Neuronal stem cell (in vitro differentiated cells): ENCODE data around the gene KIAA0319L. TPM values are rescaled to one million over a fixed set of nuclear protein-coding genes. Genes with fewer than 3 reads are reported as not detected.
A peak's percentile ranks its signal among the peaks of the same experiment; 100 is the strongest.

Source experiments
- DNase-seq: peaks from one replicate; pipeline ENCODE4 v3.0.0-alpha.2; 2013; ENCODE audit warnings: low spot score
- H2AFZ ChIP-seq: one replicate; pipeline ENCODE4 v1.6.1; 2013; ENCODE audit warnings: mild to moderate bottlenecking, low read length, inconsistent platforms
- H2AK5ac ChIP-seq: 2 replicates; pipeline ENCODE4 v1.6.1; 2013; ENCODE audit warnings: low read depth, mild to moderate bottlenecking, inconsistent platforms, low read length, moderate library complexity, mixed read lengths
- H2BK120ac ChIP-seq: 2 replicates; pipeline ENCODE4 v1.6.1; 2013; ENCODE audit warnings: low read depth, mild to moderate bottlenecking, inconsistent platforms, low read length, moderate library complexity, mixed read lengths
- H2BK12ac ChIP-seq: one replicate; pipeline ENCODE4 v1.6.1; 2013; ENCODE audit warnings: low read length, inconsistent platforms
- H2BK15ac ChIP-seq: 2 replicates; pipeline ENCODE4 v1.6.1; 2013; ENCODE audit warnings: mild to moderate bottlenecking, low read length, inconsistent platforms, mixed read lengths
- H2BK5ac ChIP-seq: one replicate; pipeline ENCODE4 v1.6.1; 2013; ENCODE audit warnings: inconsistent platforms, mild to moderate bottlenecking, low read length, moderate library complexity
- H3K14ac ChIP-seq: one replicate; pipeline ENCODE4 v1.6.1; 2013; ENCODE audit warnings: low read length, inconsistent platforms
- H3K18ac ChIP-seq: 2 replicates; pipeline ENCODE4 v1.6.1; 2013; ENCODE audit warnings: low read length, inconsistent platforms
- H3K23ac ChIP-seq: 2 replicates; pipeline ENCODE4 v1.6.1; 2013; ENCODE audit warnings: low read depth, mild to moderate bottlenecking, mixed read lengths, low read length, inconsistent platforms; ENCODE audit not compliant: poor library complexity
- H3K27ac ChIP-seq: replicated peaks from 3 replicates; pipeline ENCODE4 v1.5.1; 2013; ENCODE audit warnings: low read length, inconsistent platforms
- H3K27me3 ChIP-seq, 3 experiments: 2 replicates each; pipeline ENCODE4 v1.6.1; 2013; ENCODE audit warnings: low read length in 3 of 3, mild to moderate bottlenecking in 2 of 3, inconsistent platforms in 1 of 3, low read depth in 1 of 3, mixed read lengths in 1 of 3, moderate library complexity in 1 of 3; ENCODE audit not compliant: control insufficient read depth in 3 of 3, insufficient read depth in 3 of 3
- H3K36me3 ChIP-seq, 2 donors: replicated peaks in 1 of 2; 2 replicates each; pipeline ENCODE4 v1.6.1; 2013; ENCODE audit warnings: low read length in 2 of 2; ENCODE audit not compliant: control insufficient read depth in 2 of 2, insufficient read depth in 2 of 2
- H3K4ac ChIP-seq: 2 replicates; pipeline ENCODE4 v1.6.1; 2013; ENCODE audit warnings: inconsistent platforms, mild to moderate bottlenecking, low read length, moderate library complexity
- H3K4me1 ChIP-seq, 2 donors: 1 replicate in 1 of 2; 2 replicates in 1 of 2; pipeline ENCODE4 v1.6.1; 2013; ENCODE audit warnings: low read length in 2 of 2, low read depth in 1 of 2; ENCODE audit not compliant: control insufficient read depth in 2 of 2, insufficient read depth in 1 of 2
- H3K4me2 ChIP-seq: one replicate; pipeline ENCODE4 v1.6.1; 2013; ENCODE audit warnings: mild to moderate bottlenecking, low read length, inconsistent platforms; ENCODE audit not compliant: insufficient read depth, poor library complexity, severe bottlenecking
- H3K4me3 ChIP-seq, 2 donors: 2 replicates each; pipeline ENCODE4 v1.5.1; 2013; ENCODE audit warnings: low read length in 2 of 2, mild to moderate bottlenecking in 2 of 2, inconsistent platforms in 1 of 2, moderate library complexity in 1 of 2
- H3K79me1 ChIP-seq: one replicate; pipeline ENCODE4 v1.6.1; 2013; ENCODE audit warnings: low read depth, mild to moderate bottlenecking, inconsistent platforms, low read length, moderate library complexity
- H3K9ac ChIP-seq: one replicate; pipeline ENCODE4 v1.6.1; 2013; ENCODE audit warnings: mild to moderate bottlenecking, low read depth, low read length, inconsistent platforms; ENCODE audit not compliant: poor library complexity
- H3K9me3 ChIP-seq, 2 donors: replicated peaks in 1 of 2; 2 replicates each; pipeline versions ENCODE3 to v1.6.1; 2013; ENCODE audit warnings: low read length in 2 of 2, mild to moderate bottlenecking in 2 of 2, inconsistent platforms in 1 of 2, low read depth in 1 of 2, mixed read lengths in 1 of 2, moderate library complexity in 1 of 2; ENCODE audit not compliant: control insufficient read depth in 2 of 2, insufficient read depth in 1 of 2
- H4K8ac ChIP-seq: one replicate; pipeline ENCODE4 v1.6.1; 2013; ENCODE audit warnings: low read depth, mild to moderate bottlenecking, inconsistent platforms, low read length, moderate library complexity
- H4K91ac ChIP-seq: one replicate; pipeline ENCODE4 v1.6.1; 2013; ENCODE audit warnings: low read length, low read depth, mild to moderate bottlenecking, inconsistent platforms; ENCODE audit not compliant: poor library complexity
- WGBS, 2 donors: extraction: QIAGEN DNeasy Blood & Tissue Kit; methylation state at CpG; one replicate each; pipeline ENCODE4 v1.1.7; 2013; ENCODE audit warnings: missing lambda C conversion rate in 2 of 2, mixed read lengths in 1 of 2; ENCODE audit not compliant: insufficient read length in 2 of 2, insufficient replicate concordance in 1 of 2; ENCODE audit errors: extremely low coverage in 2 of 2; 5-methylcytosine and 5-hydroxymethylcytosine counted together
- polyA plus RNA-seq, 2 experiments: library from polyadenylated mRNA; stranded (reverse); fragments of 200-250 nt; gene quantifications; one replicate each; pipeline ENCODE4 v1.2.3, GENCODE V29; 2013

Gene KIAA0319L
- polyA plus RNA-seq (2013, experiment 1 of 2), result 28.2 TPM
- 29.4 TPM for polyA plus RNA-seq (2013, experiment 2 of 2)

- H3K27ac ChIP-seq, result peak within 1 kb of the TSS; percentile 98
- H3K4me3 ChIP-seq, result peak within 1 kb of the TSS; percentile 88 to 94
- H3K4me1 ChIP-seq, result peaks cover 11 to 27% of the 10 kb centered on the region in 2 donors
- H3K9me3 ChIP-seq, result no peaks in the 10 kb centered on the region
- peaks cover 5% of the 10 kb centered on the region for H3K79me1 ChIP-seq
- peak within 1 kb of the TSS; percentile 36 for H2AK5ac ChIP-seq
- peak within 1 kb of the TSS; percentile 100 for H2BK5ac ChIP-seq
- peak within 1 kb of the TSS; percentile 100 for H3K18ac ChIP-seq
- peak within 1 kb of the TSS; percentile 99 for H2BK120ac ChIP-seq
- peak within 1 kb of the TSS; percentile 90 for H3K4me2 ChIP-seq
- H2AFZ ChIP-seq, result peak within 1 kb of the TSS; percentile 99
- H4K91ac ChIP-seq, result peak within 1 kb of the TSS; percentile 3
- H3K23ac ChIP-seq, result peak within 1 kb of the TSS; percentile 99
- peak within 1 kb of the TSS; percentile 90 for H3K4ac ChIP-seq
- no peak within 1 kb of the TSS for H4K8ac ChIP-seq
- no peaks in the 10 kb centered on the region for H3K27me3 ChIP-seq
- DNase-seq, result no peak
- no peak within 1 kb of the TSS for H2BK12ac ChIP-seq
- peaks cover 10 to 43% of the 10 kb centered on the region in 2 donors for H3K36me3 ChIP-seq
- H3K9ac ChIP-seq, result peak within 1 kb of the TSS; percentile 99
- H2BK15ac ChIP-seq, result peak within 1 kb of the TSS; percentile 85
- H3K14ac ChIP-seq, result peak within 1 kb of the TSS; percentile 99
- WGBS, 2 donors, result no CpG with 5 or more reads among the region's 39 CpGs
Observed at GRCh38 chr1:35557118-35557610, at the start of gene KIAA0319L. KIAA0319L (minus strand) TSS chr1:35557403; CDS start chr1:35554491, 2,912 bp downstream.

- no peak overlapping the region for H2AK5ac ChIP-seq
- H3K18ac ChIP-seq, result no peak overlapping the region
- H3K27me3 ChIP-seq, result no peaks in the 10 kb centered on the region
- peaks cover 2 to 6% of the 10 kb centered on the region in 2 donors for H3K9me3 ChIP-seq
- no peak overlapping the region for H2BK120ac ChIP-seq
- H4K91ac ChIP-seq, result no peak overlapping the region
- H2BK12ac ChIP-seq, result no peak overlapping the region
- H3K79me1 ChIP-seq, result no peaks in the 10 kb centered on the region
- H3K4ac ChIP-seq, result no peak overlapping the region
- H3K23ac ChIP-seq, result no peak overlapping the region
- no peak overlapping the region for H4K8ac ChIP-seq
- no peak for DNase-seq
- peaks cover 28 to 94% of the 10 kb centered on the region in 2 donors for H3K36me3 ChIP-seq
- no peak overlapping the region for H2BK5ac ChIP-seq
- no peak overlapping the region for H3K9ac ChIP-seq
- H3K4me3 ChIP-seq, result no peak overlapping the region
- no peak overlapping the region for H2BK15ac ChIP-seq
- H3K14ac ChIP-seq, result no peak overlapping the region
- H2AFZ ChIP-seq, result no peak overlapping the region
- no CpG with 5 or more reads among the region's 4 CpGs for WGBS, 2 donors
- H3K4me2 ChIP-seq, result no peak overlapping the region
- H3K4me1 ChIP-seq, result peaks cover 0 to 6% of the 10 kb centered on the region in 2 donors
- no peak overlapping the region for H3K27ac ChIP-seq
Observed at GRCh38 chr1:35605867-35606182, 48.6 kb upstream of the KIAA0319L start.

- H4K91ac ChIP-seq, result no peak overlapping the region
- DNase-seq, result no peak
- H3K14ac ChIP-seq, result no peak overlapping the region
- H2BK5ac ChIP-seq, result no peak overlapping the region
- H3K4me2 ChIP-seq, result no peak overlapping the region
- peaks cover 0 to 6% of the 10 kb centered on the region in 2 donors for H3K4me1 ChIP-seq
- no peak overlapping the region for H2BK120ac ChIP-seq
- H4K8ac ChIP-seq, result no peak overlapping the region
- H2BK15ac ChIP-seq, result no peak overlapping the region
- H2AFZ ChIP-seq, result no peak overlapping the region
- H3K27me3 ChIP-seq, result no peaks in the 10 kb centered on the region
- no peak overlapping the region for H3K9ac ChIP-seq
- peaks cover 30 to 96% of the 10 kb centered on the region in 2 donors for H3K36me3 ChIP-seq
- no peak overlapping the region for H2AK5ac ChIP-seq
- no peak overlapping the region for H3K4me3 ChIP-seq
- H3K79me1 ChIP-seq, result no peaks in the 10 kb centered on the region
- H2BK12ac ChIP-seq, result no peak overlapping the region
- no peak overlapping the region for H3K4ac ChIP-seq
- no CpG with 5 or more reads among the region's 6 CpGs for WGBS, 2 donors
- peaks cover 2 to 6% of the 10 kb centered on the region in 2 donors for H3K9me3 ChIP-seq
- H3K18ac ChIP-seq, result no peak overlapping the region
- no peak overlapping the region for H3K27ac ChIP-seq
- H3K23ac ChIP-seq, result no peak overlapping the region
Observed at GRCh38 chr1:35605071-35605866, 48.1 kb upstream of the KIAA0319L start.

GRCh38 chr1:35603941-35604340 is 46.7 kb upstream of the KIAA0319L start:
- Histone ChIP-seq H3K36me3 (peaks cover 23 to 96% of the 10 kb centered on the region in 2 donors), H3K4me2 (no peak overlapping the region), H2BK5ac (no peak overlapping the region), H3K4me1 (peaks cover 0 to 6% of the 10 kb centered on the region in 2 donors), H2BK12ac (no peak overlapping the region), H2BK15ac (no peak overlapping the region), H4K91ac (no peak overlapping the region), H3K79me1 (no peaks in the 10 kb centered on the region), H3K18ac (no peak overlapping the region), H3K27me3 (no peaks in the 10 kb centered on the region), H3K23ac (no peak overlapping the region), H3K4ac (no peak overlapping the region), H3K27ac (no peak overlapping the region), H2BK120ac (no peak overlapping the region), H4K8ac (no peak overlapping the region), H3K4me3 (no peak overlapping the region), H2AFZ (no peak overlapping the region), H3K14ac (no peak overlapping the region), H2AK5ac (no peak overlapping the region), H3K9me3 (peaks cover 2 to 6% of the 10 kb centered on the region in 2 donors), H3K9ac (no peak overlapping the region)
- DNase-seq, result no peak
- no CpG with 5 or more reads among the region's 4 CpGs for WGBS, 2 donors
